Fibroblast of the conjunctiva (primary cell): Measurements from ENCODE around the gene SUMO2.
"Not testable (repeated sequence)": the region's sequence is repeated elsewhere in the genome, so short reads cannot be mapped to it uniquely, and the experiment has no call there.

ENCODE experiments used
- DNase-seq: peaks from one replicate; pipeline ENCODE4 v3.0.0-alpha.2; 2010; ENCODE audit warnings: low read depth

SUMO2 gene

DNA sequence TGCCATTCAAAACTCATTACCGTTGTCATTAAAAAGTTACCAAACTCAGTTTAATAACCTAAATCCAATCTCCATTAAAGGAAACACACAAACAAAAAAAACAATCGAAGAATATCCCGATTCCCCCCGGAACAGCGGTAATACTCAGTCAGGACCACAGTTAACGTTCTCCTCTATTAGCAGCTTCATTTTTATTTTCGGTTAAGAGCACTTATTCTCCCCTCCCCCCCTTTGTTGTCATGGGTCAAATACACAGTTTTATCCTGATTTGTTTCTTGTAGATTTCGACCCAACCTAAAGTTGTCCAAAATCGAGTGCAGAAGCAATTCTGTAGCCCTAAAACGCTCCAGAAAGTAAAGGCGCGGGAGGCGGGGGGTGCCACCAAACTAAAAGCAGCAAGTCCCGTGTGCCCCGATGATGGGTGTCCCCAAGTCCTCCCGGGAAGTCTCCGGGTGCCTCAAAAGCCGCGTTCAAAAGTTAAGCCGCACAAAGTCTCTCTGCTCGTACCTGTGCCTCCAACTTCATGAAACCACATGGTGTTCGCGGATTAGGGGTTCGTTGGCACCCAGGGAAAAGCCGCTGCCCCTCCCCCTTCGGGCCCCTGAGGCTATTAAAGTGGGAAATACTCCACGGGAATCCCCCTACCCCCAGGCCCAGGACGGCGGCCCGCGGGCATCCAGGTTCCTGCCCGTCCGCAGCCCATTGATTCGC is 996 bp downstream of the SUMO2 start:
- DNase-seq, result no peak

- DNase-seq, result no peak
These were observed 1.6 kb downstream of the SUMO2 start for GRCh38 chr17:75181110-75181509.

- DNase-seq, result no peak
These were observed 4.3 kb downstream of the SUMO2 start for GRCh38 chr17:75178453-75178852.

DNA sequence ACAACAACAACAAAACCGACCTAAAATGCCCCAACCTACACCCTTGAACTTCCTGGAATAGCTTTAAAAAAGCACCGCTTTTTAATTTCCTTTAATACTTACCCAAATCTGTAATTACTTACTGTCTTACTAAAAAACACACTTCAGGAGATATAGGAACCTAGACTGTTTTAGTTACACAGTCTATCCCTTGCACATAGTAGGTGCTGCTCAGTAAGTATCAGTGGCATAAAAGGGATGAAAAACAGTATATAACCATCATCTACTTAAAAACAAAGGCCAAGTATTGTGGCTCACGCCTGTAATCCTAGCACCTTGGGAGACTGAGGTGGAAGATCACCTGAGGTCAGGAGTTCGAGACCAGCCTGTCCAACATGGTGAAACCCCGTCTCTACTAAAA is 6.1 kb downstream of the SUMO2 start:
- no peak for DNase-seq

DNA sequence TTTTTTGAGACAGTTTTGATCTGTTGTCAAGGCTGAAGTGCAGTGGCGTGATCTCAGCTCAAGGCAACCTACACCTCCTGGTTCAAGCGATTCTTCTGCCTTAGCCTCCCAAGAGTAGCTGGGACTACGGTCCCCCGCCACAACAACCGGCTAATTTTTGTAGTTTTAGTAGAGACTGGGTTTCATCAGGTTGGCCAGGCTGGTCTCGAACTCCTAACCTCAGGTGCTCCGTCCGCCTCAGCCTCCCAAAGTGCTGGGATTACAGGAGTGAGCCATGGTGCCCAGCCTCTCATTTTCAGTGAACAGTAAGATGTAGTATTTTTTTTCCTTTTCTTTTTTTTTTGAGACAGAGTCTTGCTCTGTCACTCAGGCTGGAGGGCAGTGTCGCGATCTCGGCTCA is 7.8 kb downstream of the SUMO2 start:
- no peak for DNase-seq

DNA sequence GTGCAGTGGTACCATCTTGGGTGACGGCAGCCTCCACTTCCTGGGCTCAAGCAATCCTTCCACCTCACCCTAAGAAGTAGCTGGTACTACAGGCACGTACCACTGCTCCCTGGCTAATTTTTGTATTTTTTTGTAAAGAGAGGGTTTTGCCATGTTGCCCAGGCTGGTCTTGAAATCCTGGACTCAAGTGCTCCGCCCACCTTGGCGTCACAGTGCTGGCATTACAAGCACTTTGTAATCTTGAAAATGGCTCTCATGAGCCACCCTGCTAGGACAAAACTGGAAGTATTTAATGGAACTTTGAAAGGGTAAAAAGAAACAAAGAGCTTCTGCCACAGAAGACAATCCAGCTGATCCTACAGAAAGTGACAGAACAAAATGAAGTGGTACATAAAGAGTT is 9.2 kb downstream of the SUMO2 start:
- no peak for DNase-seq

- DNase-seq, result no peak
These were observed 13.8 kb downstream of the SUMO2 start for GRCh38 chr17:75168998-75169397.

DNA sequence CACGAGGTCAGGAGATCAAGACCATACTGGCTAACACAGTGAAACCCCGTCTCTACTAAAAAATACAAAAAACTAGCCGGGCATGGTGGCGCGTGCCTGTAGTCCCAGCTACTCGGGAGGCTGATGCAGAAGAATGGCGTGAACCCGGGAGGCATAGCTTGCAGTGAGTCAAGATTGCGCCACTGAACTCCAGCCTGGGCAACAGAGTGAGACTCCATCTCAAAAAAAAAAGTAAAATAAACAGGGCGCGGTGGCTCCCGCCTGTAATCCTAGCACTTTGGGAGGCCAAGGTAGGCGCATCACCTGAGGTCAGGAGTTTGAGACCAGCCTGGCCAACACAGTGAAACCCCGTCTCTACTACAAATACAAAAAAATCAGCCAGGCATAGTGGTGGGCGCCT is 18.2 kb downstream of the SUMO2 start:
- not testable (repeated sequence) for DNase-seq

- DNase-seq, result no peak
These were observed 19.7 kb downstream of the SUMO2 start for GRCh38 chr17:75163074-75163473.

- no peak for DNase-seq
These were observed 22.5 kb downstream of the SUMO2 start for GRCh38 chr17:75160211-75160610.

GRCh38 chr17:75159196-75160031 is 23.3 kb downstream of the SUMO2 start:
- no peak for DNase-seq

DNA sequence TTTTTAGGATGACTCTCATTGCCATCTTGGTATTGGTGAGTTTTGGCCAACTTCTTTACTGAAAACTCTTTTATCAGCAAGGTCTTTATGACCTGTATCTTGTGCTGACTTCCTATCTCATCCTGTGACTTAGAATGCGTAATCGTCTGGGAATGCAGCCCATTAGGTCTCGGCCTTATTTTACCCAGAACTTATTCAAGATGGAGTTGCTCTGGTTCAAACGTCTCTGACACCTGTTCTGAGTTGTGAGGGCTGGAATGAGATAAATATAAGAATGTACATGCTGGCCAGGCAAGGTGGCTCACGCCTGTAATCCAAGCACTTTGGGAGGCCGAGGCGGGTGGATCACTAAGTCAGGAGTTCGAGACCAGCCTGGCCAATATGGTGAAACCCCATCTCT is 24.3 kb downstream of the SUMO2 start:
- not testable (repeated sequence) for DNase-seq

- no peak for DNase-seq
These were observed 27.6 kb downstream of the SUMO2 start for GRCh38 chr17:75155191-75155601.

DNA sequence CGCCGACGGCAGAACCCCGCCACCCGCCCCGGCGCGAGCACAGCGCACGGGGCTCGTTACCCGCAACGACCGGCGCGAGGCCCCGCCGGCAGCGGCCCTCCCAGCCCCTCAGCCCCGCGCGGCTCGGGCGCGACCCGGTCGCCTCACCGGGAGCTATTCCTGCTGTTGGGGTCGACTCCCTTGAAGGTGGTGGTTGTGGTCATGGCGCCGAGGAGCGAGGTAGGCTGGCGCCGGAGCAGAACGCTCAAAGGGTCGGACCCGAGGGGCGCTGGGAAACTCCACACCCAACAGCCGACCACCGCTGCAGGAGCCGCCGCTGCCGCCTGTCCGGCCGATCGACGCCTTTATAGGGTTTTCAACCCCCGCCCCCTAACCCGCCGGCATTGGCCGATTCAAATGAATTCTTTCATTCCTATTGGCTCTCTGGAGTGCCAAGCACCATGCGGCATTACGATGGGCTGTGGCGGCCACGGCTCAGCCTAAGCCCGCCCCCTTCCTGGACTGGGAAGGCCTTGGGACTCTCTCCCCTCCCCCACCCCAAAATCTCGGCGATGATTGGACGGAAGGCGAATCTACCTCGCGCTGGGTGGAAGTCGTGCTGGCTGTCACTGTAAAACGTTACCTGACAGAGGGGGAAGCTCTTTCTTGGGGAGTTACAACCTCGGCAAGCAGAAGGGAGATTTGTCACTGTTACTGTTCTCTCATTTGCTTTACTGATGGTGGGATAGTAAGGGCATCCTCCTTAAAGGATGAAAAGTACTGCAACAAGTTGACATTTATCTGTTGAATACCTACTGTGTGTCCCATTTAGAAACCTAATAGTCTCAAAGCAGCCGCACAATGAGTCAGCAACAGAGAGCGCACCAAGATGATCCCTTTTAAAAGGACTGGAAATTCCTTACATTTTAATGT is 28.3 kb downstream of the SUMO2 start, which contains the start of gene JPT1:
JPT1 (minus strand) TSS at position 318 of the 912 bp plus-strand sequence; CDS start at position 203, 115 bp downstream.
- DNase-seq, result peak; percentile 99

GRCh38 chr17:75153780-75154194 is 29.0 kb downstream of the SUMO2 start:
- DNase-seq, result no peak

- no peak for DNase-seq
These were observed 29.6 kb downstream of the SUMO2 start for GRCh38 chr17:75152922-75153779.

- no peak for DNase-seq
These were observed 30.2 kb downstream of the SUMO2 start for GRCh38 chr17:75152523-75152921.

- no peak for DNase-seq
These were observed 30.8 kb downstream of the SUMO2 start for GRCh38 chr17:75151930-75152329.

GRCh38 chr17:75147878-75148546 is 34.7 kb downstream of the SUMO2 start:
- no peak for DNase-seq

DNA sequence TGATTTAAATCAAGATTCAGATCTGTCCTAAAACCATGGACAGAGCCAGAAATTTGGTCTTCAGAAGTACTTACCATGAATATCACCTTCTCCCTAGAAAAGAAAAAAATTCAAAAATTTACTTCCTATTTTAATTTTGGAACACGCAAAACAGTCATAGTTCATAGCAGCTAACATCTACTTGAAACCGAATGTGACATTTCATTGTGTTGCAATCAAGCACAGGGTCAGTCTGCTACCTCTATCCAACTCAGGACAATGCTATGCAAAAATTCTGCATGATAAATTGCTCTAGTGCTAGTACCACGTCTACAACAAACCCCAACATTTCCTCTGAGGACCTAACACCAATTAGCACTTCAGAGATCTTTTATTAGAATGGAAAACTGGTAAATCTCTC is 36.2 kb downstream of the SUMO2 start:
- no peak for DNase-seq
